Activated T-cell treated with anti-CD3 and anti-CD28 coated beads, Interleukin-2, amount 50 U/mL, for 48 hours (primary cell): ENCODE measurements around the gene SPG7.

Experiments used
- DNase-seq, 2 experiments: peaks; one replicate each; pipeline ENCODE4 v3.0.0-alpha.2; 2020

SPG7 gene

GRCh38 chr16:89602952-89603590 lies 94.9 kb downstream of the SPG7 start:
- DNase-seq = no peak

- no peak for DNase-seq
These were observed 96.6 kb downstream of the SPG7 start for GRCh38 chr16:89604764-89605163.

- no peak for DNase-seq
These were observed 97.2 kb downstream of the SPG7 start for GRCh38 chr16:89605186-89605970.

GRCh38 chr16:89606006-89606405 lies 97.8 kb downstream of the SPG7 start:
- DNase-seq = no peak
